ENCODE results near the gene ARSB.

DNA sequence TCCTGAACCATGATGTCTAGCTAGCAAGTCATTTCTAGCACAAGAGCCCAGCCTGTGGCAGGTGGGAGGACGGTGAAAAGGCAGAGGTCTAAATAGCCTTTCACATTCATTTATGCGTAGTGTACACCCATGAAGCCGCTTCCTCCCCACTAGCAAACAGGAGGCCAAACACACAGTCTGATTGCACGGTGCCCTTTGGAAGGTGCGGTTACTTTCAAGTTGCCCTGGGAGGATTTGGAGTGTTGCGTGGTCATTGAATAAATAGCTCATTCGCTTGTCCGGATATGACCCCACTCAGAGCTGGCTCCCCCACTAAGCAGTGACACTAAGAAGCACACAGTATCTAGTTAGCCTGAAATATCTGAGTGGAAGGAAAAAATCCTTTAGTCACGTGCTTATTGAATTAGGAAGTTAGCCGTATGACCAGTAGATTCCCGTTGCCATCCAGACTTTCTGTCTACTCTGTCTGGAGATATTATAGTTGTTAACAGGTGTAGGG, 664 bp upstream of the ARSB start:
- TF ChIP-seq EP300 (IDR thresholded peaks at IDR 0.05; ENCODE audit: borderline replicate concordance in 1 of 2, low read depth in 1 of 2, low read length in 1 of 2) (no peak), POLR2AphosphoS5 (IDR thresholded peaks at IDR 0.05; ENCODE audit: low read depth, low read length) (no peak), FOXJ3 (CRISPR knock-in tag; IDR thresholded peaks at IDR 0.05) (no peak), YY1 (IDR thresholded peaks at IDR 0.05; ENCODE audit: low read depth) (no peak), CHD2 (IDR thresholded peaks at IDR 0.05; ENCODE audit: low read length, partially characterized antibody) (no peak)
- TF ChIP-seq, protein P1, sequence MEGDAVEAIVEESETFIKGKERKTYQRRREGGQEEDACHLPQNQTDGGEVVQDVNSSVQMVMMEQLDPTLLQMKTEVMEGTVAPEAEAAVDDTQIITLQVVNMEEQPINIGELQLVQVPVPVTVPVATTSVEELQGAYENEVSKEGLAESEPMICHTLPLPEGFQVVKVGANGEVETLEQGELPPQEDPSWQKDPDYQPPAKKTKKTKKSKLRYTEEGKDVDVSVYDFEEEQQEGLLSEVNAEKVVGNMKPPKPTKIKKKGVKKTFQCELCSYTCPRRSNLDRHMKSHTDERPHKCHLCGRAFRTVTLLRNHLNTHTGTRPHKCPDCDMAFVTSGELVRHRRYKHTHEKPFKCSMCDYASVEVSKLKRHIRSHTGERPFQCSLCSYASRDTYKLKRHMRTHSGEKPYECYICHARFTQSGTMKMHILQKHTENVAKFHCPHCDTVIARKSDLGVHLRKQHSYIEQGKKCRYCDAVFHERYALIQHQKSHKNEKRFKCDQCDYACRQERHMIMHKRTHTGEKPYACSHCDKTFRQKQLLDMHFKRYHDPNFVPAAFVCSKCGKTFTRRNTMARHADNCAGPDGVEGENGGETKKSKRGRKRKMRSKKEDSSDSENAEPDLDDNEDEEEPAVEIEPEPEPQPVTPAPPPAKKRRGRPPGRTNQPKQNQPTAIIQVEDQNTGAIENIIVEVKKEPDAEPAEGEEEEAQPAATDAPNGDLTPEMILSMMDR (IDR thresholded peaks at IDR 0.05) = no peak

Measured in SK-N-SH (cell line).